HG03095 (cell line): Measurements from ENCODE around the gene ESM1.

Source experiments
- ATAC-seq: cut with Tn5 transposase; IDR thresholded peaks from one replicate; pipeline ENCODE4 v1.9.1; 2021; ENCODE audit warnings: moderate library complexity; ENCODE audit not compliant: unreplicated experiment

ESM1 gene

DNA sequence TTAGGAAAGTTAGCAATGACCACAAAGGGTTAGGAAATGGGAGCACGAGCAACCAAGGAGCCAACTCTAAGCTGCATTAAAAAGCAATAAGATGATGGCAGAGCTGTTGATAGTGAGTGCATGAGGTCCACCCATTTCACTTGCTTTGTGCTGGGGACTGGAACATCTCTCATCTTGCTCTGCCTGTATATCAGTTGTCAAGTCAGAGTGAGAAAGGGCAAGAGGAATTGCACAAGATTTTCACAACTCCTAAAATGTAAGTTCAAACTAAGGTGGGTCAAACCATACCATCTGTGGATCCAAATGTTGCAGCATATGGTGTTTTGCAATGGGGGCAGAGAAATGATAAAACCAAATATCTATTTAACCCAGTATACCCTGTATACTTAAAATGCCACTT lies 2.8 kb upstream of the ESM1 start:
- no peak for ATAC-seq

DNA sequence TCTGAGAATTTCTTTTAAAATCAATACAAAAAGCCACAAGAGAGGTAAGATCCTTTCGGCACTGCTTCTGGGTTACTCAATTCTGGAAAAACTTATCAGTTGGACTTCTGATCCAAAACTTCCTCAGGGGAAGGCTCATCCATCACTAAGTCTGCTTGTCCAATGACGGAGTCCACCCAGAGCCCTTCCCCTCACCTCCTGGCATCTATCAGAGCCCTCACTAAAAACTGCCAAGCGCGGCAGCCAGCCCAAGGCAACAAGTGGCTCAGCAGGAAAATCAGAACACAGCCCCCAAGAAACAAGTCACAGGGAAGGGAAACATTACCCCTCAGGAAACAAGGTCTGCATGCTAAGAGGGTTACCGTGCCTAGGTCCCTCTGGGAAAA lies 869 bp upstream of the ESM1 start:
- no peak for ATAC-seq

GRCh38 chr5:54981928-54982327 lies 3.5 kb downstream of the ESM1 start:
- no peak for ATAC-seq

DNA sequence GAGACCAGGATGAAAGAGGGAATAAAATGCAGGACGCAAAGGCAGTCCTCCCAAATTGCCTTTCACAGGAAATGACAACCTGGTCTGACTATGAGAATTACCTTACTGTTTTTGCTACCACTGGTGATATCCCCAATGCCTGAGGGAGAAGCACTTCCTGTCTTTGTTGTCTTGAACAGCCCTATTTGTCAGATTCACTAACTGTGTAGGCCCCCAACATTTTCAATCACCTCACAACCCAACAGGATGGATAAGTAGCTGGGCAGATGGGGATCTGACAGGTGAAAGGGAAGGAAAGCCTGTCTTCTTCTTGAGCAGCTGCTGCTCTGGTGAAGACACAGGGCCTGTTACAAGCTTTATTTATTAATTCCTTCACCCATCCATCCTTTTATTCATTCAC lies 9.7 kb downstream of the ESM1 start:
- no peak for ATAC-seq

DNA sequence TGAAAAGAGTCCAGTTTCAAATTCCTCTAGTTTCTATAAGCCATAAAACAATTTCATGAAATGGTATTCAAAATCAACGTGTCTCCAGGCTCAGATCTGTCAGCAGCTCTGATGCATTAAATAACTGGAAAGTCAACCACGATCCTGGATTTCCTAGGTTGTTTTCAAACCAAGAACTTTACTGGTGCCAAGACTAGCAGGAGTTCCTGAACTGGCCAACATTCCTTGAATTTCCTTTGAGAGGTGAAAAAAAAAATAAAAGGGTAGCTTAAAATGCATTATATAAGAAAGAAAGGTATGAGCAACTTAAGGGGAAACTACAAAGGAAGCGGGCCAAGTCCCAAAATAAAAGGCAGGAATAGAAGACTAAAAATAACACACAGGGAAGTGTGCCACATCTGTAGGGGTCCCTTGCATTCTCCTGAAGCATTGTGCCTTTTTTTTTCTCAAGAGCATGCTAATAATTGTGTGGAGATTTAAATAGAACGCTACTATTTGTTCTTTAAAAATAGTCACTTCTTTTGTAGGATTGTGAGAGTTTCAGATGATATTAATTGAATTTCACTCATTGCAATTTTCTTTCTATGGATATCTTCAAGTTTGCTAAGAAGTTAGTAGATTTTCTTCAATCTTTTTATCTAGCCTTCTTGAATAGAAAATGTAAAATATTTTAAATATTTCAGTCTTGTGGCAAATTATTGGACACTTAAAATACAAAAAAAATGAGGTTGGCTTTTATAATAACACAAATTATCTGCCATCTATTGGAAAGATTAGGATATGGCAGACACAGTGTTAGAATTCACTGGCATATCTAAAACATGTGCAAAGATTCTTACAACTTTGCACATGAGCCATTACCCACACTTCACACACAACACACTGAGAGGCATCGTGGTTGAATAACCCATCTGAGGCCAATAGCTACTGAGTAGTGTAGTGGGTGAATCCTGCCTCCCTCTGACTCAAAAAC lies 15.3 kb downstream of the ESM1 start:
- no peak for ATAC-seq

GRCh38 chr5:54969242-54969641 lies 16.2 kb downstream of the ESM1 start:
- ATAC-seq: no peak

DNA sequence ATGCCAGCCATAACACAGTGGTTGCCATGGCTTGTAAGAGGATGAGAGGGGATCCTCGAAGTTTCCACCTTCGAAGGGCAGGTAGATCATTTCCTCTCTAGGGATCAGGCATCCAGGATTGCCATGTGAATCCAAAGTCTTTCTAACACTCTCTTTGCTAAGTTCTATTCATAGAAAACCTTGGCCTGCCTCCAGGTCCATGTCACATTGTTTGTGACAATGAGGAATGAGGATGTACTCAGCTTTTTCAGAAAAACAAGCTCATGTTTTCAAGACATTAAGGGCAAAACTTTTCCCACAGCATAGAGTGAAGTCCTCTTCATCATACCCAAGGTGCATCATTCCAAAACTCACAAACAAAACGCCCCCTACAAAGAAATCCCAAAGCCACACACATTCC lies 19.6 kb downstream of the ESM1 start:
- ATAC-seq: no peak

DNA sequence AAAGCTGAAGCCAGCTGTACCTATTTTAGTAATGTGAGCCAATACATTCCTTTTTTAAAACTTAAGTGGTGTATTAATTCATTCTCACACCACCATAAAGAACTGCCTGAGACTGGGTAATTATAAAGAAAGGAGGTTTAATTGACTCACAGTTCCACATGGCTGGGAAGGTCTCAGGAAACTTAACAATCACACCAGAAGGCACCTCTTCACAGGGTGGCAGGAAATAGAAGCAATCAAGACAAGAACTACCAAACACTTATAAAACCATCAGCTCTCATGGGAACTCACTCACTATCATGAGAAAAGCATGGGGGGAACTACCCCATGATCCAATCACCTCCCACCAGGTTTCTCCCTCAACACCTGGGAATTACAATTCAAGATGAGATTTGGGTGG lies 21.0 kb downstream of the ESM1 start:
- no peak for ATAC-seq

DNA sequence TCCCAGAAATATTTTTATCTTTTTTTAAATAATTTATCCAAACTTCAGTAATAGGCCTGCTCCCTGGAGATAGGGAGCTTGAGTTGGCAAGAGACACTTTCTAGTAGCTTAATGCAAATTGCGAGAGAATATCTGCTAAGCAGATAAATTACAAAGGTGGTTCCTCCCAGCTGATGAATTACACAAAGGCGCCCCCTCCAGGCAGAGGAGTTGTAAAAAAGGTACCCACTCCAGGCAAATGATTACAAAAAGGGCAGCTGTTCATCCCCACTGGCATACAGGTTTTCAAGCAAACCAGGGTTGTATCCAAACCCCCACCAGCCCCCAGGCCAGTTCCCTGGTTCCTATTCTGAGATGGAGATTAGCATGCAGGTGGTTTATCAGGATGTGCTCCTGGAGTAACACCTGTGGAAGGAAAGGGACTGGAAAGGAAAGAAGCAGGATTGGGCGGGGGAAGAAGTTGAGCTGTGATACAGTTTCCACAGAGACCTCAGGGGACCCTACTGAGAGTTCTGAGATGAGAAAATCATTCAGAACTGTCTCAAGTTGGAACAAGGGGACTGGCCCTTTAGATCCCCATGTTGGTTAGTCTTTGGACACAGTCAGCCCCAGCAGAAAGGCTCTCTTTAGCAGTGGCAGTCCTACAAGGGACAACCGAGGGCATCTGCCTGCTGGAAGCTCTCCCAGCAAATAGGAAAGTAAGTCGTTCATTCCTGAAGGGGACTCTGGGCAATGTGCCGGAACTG lies 25.5 kb downstream of the ESM1 start:
- no peak for ATAC-seq

GRCh38 chr5:54956922-54957321 lies 28.5 kb downstream of the ESM1 start:
- ATAC-seq: no peak

DNA sequence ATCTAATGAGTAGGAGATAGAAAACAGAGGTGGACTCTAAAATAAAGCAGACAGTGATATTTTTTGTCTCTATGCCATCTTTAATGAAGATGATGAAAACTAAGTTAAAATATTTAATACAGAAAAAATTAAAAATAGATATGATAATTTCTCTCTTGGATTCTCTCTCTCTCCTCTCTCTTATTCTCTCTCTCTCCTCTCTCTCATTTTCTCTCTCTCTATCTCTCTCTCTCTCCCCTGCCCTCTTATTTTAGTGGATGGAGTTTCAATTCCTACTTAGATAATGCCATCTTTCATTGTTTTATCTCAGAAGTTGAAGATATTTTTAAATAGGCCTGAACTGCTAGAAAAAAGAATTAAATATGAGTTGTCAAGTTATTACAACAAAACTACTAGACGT lies 38.2 kb downstream of the ESM1 start:
- no peak for ATAC-seq

GRCh38 chr5:54946306-54946819 lies 39.0 kb downstream of the ESM1 start:
- no peak for ATAC-seq

DNA sequence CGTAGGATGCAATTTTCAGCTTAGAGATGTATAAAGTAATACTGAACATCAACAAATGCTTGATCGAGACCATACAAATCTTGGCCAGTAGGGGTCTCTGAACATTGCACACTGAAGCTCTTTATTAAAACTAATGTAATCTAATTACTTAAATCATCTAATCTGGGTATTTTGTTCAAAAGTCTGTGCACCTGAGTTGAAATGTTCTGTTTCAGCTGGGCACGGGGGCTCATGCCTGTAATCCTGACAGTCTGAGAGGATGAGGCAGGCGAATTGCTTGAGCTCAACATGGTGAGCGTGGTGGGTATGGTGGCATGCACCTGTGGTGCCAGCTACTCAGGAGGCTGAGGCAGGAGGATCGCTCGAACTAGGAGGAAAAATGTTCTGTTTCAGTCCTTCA lies 41.0 kb downstream of the ESM1 start:
- no peak for ATAC-seq

DNA sequence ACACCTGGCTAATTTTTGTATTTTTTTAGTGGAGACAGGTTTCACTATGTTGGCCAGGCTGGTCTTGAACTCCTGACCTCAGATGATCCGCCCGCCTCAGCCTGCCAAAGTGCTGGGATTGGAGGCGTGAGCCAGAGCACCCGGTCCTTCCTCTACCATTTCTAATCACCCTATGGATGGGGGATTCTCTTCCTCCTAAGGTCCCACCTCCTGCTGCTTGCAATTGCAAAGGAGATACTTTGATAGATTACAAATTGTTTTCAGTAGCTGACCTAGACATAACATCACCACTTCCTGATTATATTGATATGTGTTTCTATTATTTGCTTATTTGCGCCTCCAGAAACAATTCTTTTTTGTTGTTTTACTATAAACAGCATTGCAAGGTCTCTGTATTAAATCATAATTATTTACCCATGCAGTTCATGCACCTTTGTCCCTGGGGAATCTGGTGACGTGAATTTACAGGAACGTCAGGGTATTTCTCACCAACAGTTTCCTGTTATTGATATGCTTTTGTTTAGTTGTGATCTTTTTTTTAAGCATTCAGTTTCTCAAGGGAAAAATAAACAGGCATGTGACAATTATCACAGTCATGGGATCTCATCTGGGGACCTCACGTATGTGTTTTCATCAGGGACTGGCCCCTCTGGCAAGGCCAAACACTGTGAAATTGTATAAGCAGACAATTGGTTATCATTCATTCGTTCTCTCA lies 43.2 kb downstream of the ESM1 start:
- ATAC-seq: no peak

DNA sequence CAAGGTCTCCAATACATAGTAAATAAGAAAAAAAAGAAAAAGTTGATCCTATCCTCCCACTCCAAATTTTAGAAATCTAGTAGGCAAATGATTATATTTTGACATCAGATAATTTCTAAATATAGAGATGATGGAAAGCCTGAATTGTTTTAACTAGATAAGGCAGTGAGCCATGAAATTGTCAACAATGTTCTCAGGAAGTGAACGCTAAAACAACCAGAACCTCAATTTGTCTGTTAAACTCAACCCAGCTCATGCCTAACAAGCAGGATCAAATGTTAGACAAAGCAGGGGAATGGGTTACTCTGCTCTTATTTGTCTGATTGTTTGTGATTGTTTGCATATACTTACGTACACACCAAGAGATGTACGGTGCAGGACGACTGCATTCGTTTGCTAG lies 49.2 kb downstream of the ESM1 start:
- no peak for ATAC-seq

- no peak for ATAC-seq
Observed at GRCh38 chr5:54932789-54933188, 52.6 kb downstream of the ESM1 start.

DNA sequence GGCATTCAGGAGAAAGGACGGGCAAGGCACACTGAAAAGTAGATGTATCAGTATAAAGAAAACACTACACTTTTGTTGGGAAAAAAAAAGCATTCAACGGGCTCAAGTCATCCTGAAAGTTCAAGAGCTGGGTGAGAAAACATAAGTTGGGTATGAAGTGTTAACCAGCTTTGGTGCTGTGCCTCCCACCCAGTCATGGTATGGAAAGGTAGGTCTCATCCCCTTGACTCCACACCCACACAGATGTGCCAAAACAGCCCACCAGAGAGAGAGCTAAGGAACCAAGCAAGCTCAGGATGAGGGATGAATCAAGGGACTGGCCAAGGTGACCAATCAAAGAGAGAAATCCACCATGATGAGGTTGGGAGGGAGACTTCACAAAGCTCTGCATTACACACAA lies 54.7 kb downstream of the ESM1 start:
- ATAC-seq: no peak
